CD14-positive monocyte (primary cell): ENCODE measurements around the gene ALKAL2. TPM values are rescaled to one million over a fixed set of nuclear protein-coding genes. Genes with fewer than 3 reads are reported as not detected.

Source experiments
- DNase-seq, 3 donors: peaks; one replicate each; pipeline ENCODE4 v3.0.0-alpha.2; 2011 to 2022
- H2AFZ ChIP-seq: 2 replicates; pipeline ENCODE4 v1.6.0; 2012; ENCODE audit warnings: mild to moderate bottlenecking, low read depth, low read length, inconsistent platforms; ENCODE audit not compliant: insufficient read depth, poor library complexity, severe bottlenecking
- H3K27ac ChIP-seq, 2 donors: 1 replicate in 1 of 2; 2 replicates in 1 of 2; pipeline ENCODE4 v1.5.1; 2012 to 2013; ENCODE audit warnings: low read length in 2 of 2, control low read depth in 1 of 2, inconsistent platforms in 1 of 2, low read depth in 1 of 2, mild to moderate bottlenecking in 1 of 2
- H3K27me3 ChIP-seq, 2 donors: one replicate each; pipeline versions ENCODE4 v1.6.0 to v1.6.1; 2011 to 2013; ENCODE audit warnings: low read length in 2 of 2; ENCODE audit not compliant: control insufficient read depth in 2 of 2, insufficient read depth in 2 of 2
- H3K36me3 ChIP-seq, 2 donors: replicated peaks in 1 of 2; 1 replicate in 1 of 2; 2 replicates in 1 of 2; pipeline versions ENCODE4 v1.5.1 to v1.6.1; 2012 to 2013; ENCODE audit warnings: low read length in 2 of 2, control low read depth in 1 of 2, inconsistent platforms in 1 of 2, mild to moderate bottlenecking in 1 of 2; ENCODE audit not compliant: insufficient read depth in 2 of 2, control insufficient read depth in 1 of 2
- H3K4me1 ChIP-seq, 2 donors: 1 replicate in 1 of 2; 2 replicates in 1 of 2; pipeline versions ENCODE4 v1.5.1 to v1.6.1; 2012 to 2013; ENCODE audit warnings: low read length in 2 of 2, control low read depth in 1 of 2, inconsistent platforms in 1 of 2, mild to moderate bottlenecking in 1 of 2, moderate library complexity in 1 of 2; ENCODE audit not compliant: insufficient read depth in 2 of 2, control insufficient read depth in 1 of 2
- H3K4me2 ChIP-seq: replicated peaks from 2 replicates; pipeline ENCODE3; 2012; ENCODE audit warnings: low read length, moderate library complexity, mild to moderate bottlenecking; ENCODE audit not compliant: poor library complexity, severe bottlenecking; ENCODE audit errors: extremely low read depth
- H3K4me3 ChIP-seq, 3 experiments: fragments of 200-600 bp in 1 of 3; sonication (generic) in 1 of 3; replicated peaks in 1 of 3; 1 replicate in 2 of 3; 2 replicates in 1 of 3; pipeline ENCODE4 v1.5.1; 2011 to 2013; ENCODE audit warnings: low read length in 3 of 3, mild to moderate bottlenecking in 3 of 3, control low read depth in 2 of 3, low read depth in 2 of 3, inconsistent platforms in 1 of 3, moderate library complexity in 1 of 3
- H3K79me2 ChIP-seq: 2 replicates; pipeline ENCODE4 v1.6.0; 2012; ENCODE audit warnings: mild to moderate bottlenecking, control low read depth, inconsistent platforms, low read length, moderate library complexity; ENCODE audit not compliant: insufficient read depth
- H3K9ac ChIP-seq: 2 replicates; pipeline ENCODE4 v1.6.0; 2017; ENCODE audit warnings: low read length, mild to moderate bottlenecking; ENCODE audit not compliant: insufficient read depth, poor library complexity, severe bottlenecking
- H3K9me3 ChIP-seq, 2 donors: replicated peaks in 1 of 2; 1 replicate in 1 of 2; 2 replicates in 1 of 2; pipeline versions ENCODE4 v1.5.1 to v1.6.1; 2012 to 2013; ENCODE audit warnings: low read length in 2 of 2, control low read depth in 1 of 2; ENCODE audit not compliant: control insufficient read depth in 1 of 2, insufficient read depth in 1 of 2
- H4K20me1 ChIP-seq: 2 replicates; pipeline ENCODE4 v1.6.0; 2012; ENCODE audit warnings: mild to moderate bottlenecking, low read length, control low read depth, moderate library complexity; ENCODE audit not compliant: insufficient read depth
- H3K27ac Mint-ChIP-seq, 7 donors: one replicate each; pipeline ENCODE4 v1.8.0; 2020; ENCODE audit warnings: mild to moderate bottlenecking in 7 of 7, mixed read lengths in 7 of 7, moderate library complexity in 6 of 7, inconsistent platforms in 2 of 7
- H3K27me3 Mint-ChIP-seq, 3 donors: one replicate each; pipeline ENCODE4 v1.8.0; 2021 to 2022; ENCODE audit warnings: low read depth in 3 of 3, mild to moderate bottlenecking in 3 of 3, mixed read lengths in 3 of 3, moderate library complexity in 3 of 3, inconsistent platforms in 1 of 3
- H3K36me3 Mint-ChIP-seq, 2 donors: one replicate each; pipeline ENCODE4 v1.8.0; 2020; ENCODE audit warnings: mixed read lengths in 2 of 2, inconsistent platforms in 1 of 2, mild to moderate bottlenecking in 1 of 2
- H3K4me1 Mint-ChIP-seq: one replicate; pipeline ENCODE4 v1.8.0; 2020; ENCODE audit warnings: mild to moderate bottlenecking, mixed read lengths
- H3K4me3 Mint-ChIP-seq, 2 donors: one replicate each; pipeline ENCODE4 v1.8.0; 2020; ENCODE audit warnings: mild to moderate bottlenecking in 2 of 2, mixed read lengths in 2 of 2, moderate library complexity in 1 of 2
- H3K9me3 Mint-ChIP-seq, 7 donors: one replicate each; pipeline ENCODE4 v1.8.0; 2020 to 2022; ENCODE audit warnings: mixed read lengths in 7 of 7, mild to moderate bottlenecking in 6 of 7, moderate library complexity in 6 of 7, inconsistent platforms in 2 of 7
- WGBS: methylation state at CpG from one replicate; pipeline ENCODE4 v1.1.5; 2013; ENCODE audit warnings: missing lambda C conversion rate; ENCODE audit not compliant: insufficient coverage; 5-methylcytosine and 5-hydroxymethylcytosine counted together
- intact Hi-C, 2 donors: fragments of 100-400 bp; cut with micrococcal nuclease; formaldehyde crosslinking; loops; one replicate each; pipeline versions ENCODE4 v1.15.0 to v1.15.1; 2023
- polyA plus RNA-seq, 3 donors: library from polyadenylated mRNA; depleted of rRNA in 1 of 3; unstranded in 2 of 3; stranded (reverse) in 1 of 3; fragments of 300-500 nt in 2 of 3; fragments of >200 nt in 1 of 3; fragmentation: Illumina TruSeq in 2 of 3; gene quantifications; 1 replicate in 2 of 3; 2 replicates in 1 of 3; pipeline ENCODE4 v1.2.3, GENCODE V29; 2012 to 2021
- TF ChIP-seq, protein P1 (sequence below): fragments of 200-600 bp; IDR thresholded peaks from one replicate; pipeline ENCODE4 v1.8.0; 2022; ENCODE audit warnings: antibody characterized with exemption, mild to moderate bottlenecking

The ALKAL2 gene
- polyA plus RNA-seq, 3 donors, result not detected

DNA sequence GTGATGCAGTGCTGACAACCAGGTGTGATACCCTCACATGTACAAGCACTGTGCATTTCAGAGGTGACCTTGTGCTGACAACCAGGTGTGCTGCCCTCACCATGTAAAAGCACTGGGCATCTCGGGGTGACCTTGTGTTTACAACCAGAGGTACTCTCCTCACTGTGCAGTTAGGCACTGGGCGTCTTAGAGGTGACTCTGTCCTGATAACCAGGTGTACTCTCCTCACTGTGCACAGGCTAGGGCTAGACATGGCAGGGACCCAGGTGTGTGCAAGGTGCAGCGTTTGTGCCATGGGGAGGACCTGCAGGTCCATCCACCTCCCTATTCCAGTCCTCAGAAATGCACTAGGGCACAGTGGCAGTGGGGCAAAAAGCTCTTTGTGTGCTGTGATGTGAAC lies 8.5 kb upstream of the ALKAL2 start:
- intact Hi-C loops, result no loop called here
- Histone ChIP-seq H3K9ac (no peak overlapping the region), H3K9me3 (peaks cover 0 to 3% of the 10 kb centered on the region in 2 donors), H3K27ac (no peak overlapping the region), H3K36me3 (no peaks in the 10 kb centered on the region), H4K20me1 (no peaks in the 10 kb centered on the region), H3K4me2 (no peak overlapping the region), H2AFZ (no peak overlapping the region), H3K4me1 (no peaks in the 10 kb centered on the region), H3K27me3 (peaks cover 6 to 9% of the 10 kb centered on the region in 2 donors), H3K79me2 (no peaks in the 10 kb centered on the region), H3K4me3 (no peak overlapping the region)
- H3K4me1 Mint-ChIP-seq, result no peaks in the 10 kb centered on the region
- 88% methylated on average over 2 of the region's 3 CpGs for WGBS
- H3K9me3 Mint-ChIP-seq, result peaks cover 0 to 9% (median 5%) of the 10 kb centered on the region in 7 donors
- peaks cover 1 to 27% (median 4%) of the 10 kb centered on the region in 3 donors for H3K27me3 Mint-ChIP-seq
- H3K4me3 Mint-ChIP-seq, result no peak overlapping the region
- no peak overlapping the region for H3K27ac Mint-ChIP-seq
- TF ChIP-seq, protein P1, sequence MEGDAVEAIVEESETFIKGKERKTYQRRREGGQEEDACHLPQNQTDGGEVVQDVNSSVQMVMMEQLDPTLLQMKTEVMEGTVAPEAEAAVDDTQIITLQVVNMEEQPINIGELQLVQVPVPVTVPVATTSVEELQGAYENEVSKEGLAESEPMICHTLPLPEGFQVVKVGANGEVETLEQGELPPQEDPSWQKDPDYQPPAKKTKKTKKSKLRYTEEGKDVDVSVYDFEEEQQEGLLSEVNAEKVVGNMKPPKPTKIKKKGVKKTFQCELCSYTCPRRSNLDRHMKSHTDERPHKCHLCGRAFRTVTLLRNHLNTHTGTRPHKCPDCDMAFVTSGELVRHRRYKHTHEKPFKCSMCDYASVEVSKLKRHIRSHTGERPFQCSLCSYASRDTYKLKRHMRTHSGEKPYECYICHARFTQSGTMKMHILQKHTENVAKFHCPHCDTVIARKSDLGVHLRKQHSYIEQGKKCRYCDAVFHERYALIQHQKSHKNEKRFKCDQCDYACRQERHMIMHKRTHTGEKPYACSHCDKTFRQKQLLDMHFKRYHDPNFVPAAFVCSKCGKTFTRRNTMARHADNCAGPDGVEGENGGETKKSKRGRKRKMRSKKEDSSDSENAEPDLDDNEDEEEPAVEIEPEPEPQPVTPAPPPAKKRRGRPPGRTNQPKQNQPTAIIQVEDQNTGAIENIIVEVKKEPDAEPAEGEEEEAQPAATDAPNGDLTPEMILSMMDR, result no peak
- H3K36me3 Mint-ChIP-seq, result no peaks in the 10 kb centered on the region
- no peak for DNase-seq

DNA sequence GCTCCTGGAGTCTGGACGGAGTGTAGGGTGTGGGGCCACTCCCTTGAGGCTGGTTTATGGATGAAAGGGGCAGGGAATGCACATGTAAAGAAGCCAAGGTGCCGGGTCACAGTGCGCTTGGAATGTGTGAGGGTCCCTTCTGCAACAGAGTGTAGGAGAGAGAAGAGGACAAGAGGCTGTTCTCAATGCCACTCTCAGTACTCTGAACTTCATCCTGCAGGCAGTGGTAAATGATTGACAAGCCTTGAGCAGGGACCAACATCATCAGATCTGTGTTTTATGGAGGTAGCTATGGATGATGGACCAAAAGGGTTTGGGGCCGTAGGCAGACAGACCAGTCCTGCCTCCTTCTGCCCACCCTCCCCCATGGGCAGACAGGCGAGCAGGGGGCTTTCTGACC lies 7.2 kb upstream of the ALKAL2 start:
- Mint-ChIP-seq H3K36me3 (no peaks in the 10 kb centered on the region), H3K4me1 (peaks cover 1% of the 10 kb centered on the region)
- WGBS, result 88% methylated on average over 3 of the region's 5 CpGs

More for the DNA sequence above, 7.2 kb upstream of the ALKAL2 start:
- H4K20me1 ChIP-seq, result no peaks in the 10 kb centered on the region
- Mint-ChIP-seq H3K9me3 (peaks cover 0 to 9% (median 3%) of the 10 kb centered on the region in 7 donors), H3K27ac (no peak overlapping the region), H3K27me3 (peaks cover 10 to 35% (median 15%) of the 10 kb centered on the region in 3 donors), H3K4me3 (no peak overlapping the region)
- TF ChIP-seq, protein P1, result no peak
- intact Hi-C loops, result no loop called here
- H3K79me2 ChIP-seq, result no peaks in the 10 kb centered on the region
- peaks cover 0 to 2% of the 10 kb centered on the region in 2 donors for H3K4me1 ChIP-seq
- H2AFZ ChIP-seq, result no peak overlapping the region
- H3K36me3 ChIP-seq, result no peaks in the 10 kb centered on the region
- H3K27ac ChIP-seq, result no peak overlapping the region
- peaks cover 0 to 2% of the 10 kb centered on the region in 2 donors for H3K9me3 ChIP-seq
- no peak overlapping the region for H3K4me2 ChIP-seq
- peaks cover 15 to 22% of the 10 kb centered on the region in 2 donors for H3K27me3 ChIP-seq
- H3K9ac ChIP-seq, result no peak overlapping the region
- DNase-seq, result no peak
- H3K4me3 ChIP-seq, result no peak overlapping the region
